Measurements from ENCODE around the gene RBM42.

The RBM42 gene

DNA sequence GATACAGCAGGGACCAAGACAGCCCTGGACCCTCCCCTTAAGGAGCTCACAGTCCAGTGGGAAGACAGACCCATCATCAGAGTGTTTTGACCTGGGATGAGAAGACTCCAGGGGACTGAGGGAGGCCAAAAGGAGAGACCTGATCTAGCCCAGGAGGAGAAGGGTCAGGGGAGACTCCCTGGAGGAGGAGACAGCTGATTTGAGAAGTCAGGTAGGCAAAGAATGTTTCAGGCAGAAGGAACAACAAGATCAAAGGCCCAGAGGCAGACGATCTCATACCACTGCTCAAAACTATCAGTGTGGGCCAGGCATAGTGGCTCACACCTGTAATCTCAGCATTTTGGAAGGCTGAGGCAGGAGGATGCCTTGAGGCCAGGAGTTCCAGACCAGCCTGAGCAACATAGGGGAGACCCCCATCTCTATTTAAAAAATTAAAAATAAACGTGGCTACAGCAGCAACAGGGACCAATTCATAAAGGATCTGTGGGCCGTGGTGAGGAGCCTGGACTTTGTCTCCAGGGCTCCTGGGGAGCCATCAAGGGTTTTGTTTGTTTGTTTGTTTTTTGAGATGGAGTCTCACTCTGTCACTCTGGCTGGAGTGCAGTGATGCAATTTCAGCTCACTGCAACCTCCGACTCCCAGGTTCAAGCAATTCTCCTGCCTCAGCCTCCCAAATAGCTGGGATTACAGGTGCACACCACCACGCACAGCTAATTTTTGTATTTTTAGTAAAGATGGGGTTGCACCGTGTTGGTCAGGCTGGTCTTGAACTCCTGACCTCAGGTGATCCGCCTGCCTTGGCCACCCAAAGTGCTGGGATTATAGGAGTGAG is 17.1 kb downstream of the RBM42 start:
- in situ Hi-C loops (cut with HindIII; ENCODE audit: low sequenced_read_pairs): no loop called here

DNA sequence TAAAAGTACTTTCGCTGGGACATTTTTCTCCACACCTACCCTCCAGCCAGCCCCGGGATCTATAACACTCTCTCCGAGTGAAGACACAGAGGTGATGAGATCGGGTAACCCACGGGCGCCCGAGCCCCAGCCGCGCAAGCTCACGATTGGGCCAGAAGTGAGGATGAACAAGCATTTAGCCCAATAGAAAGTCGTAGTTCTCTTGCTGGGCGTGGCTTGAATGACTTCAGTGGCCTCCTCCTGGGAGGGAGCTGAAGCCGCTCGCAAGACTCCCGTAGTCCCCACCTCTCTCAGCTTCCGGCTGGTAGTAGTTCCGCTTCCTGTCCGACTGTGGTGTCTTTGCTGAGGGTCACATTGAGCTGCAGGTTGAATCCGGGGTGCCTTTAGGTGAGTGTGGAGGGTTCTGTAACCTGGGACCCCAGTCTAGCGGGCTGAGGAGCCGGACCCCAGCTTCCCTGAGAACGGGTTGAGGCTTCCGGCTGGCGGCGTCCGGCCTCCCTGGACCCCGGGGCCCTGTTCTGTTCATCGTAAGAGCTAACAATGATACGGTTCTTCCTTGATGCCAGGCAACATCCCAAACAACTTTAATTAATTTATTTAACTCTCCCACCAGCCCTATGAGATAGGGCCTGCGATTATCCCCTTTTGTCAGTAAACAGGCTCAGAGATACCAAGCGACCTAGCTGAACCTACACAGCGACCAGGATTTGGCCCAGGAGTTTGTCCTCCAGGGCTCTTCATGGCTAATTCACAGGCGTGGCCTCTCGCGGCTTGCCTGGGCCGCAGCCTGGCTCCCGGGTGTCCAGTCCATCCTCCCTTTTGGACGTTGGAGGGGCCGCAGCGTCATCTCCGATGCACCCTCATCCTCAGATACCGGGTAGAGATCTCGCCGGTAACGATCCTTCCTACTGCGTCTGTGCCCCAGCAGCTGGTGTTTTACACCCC is 19.5 kb downstream of the RBM42 start, which contains the start of gene COX6B1:
Gene COX6B1 (plus strand): TSS at position 307 of the 945 bp plus-strand sequence. CDS start 2,921 bp downstream, outside the sequence.
- in situ Hi-C loops (cut with HindIII; ENCODE audit: low sequenced_read_pairs): no loop called here

- in situ Hi-C loops (cut with HindIII; ENCODE audit: low sequenced_read_pairs): no loop called here
Observed at GRCh38 chr19:35650581-35650980, 21.7 kb downstream of the RBM42 start.

- in situ Hi-C loops (cut with HindIII; ENCODE audit: low sequenced_read_pairs): loop anchor here (5.0 kb wide), 1 partner anchor 42 kb away; no protein-coding TSS in a partner anchor
Observed at GRCh38 chr19:35654828-35655227, 26.0 kb downstream of the RBM42 start.

DNA sequence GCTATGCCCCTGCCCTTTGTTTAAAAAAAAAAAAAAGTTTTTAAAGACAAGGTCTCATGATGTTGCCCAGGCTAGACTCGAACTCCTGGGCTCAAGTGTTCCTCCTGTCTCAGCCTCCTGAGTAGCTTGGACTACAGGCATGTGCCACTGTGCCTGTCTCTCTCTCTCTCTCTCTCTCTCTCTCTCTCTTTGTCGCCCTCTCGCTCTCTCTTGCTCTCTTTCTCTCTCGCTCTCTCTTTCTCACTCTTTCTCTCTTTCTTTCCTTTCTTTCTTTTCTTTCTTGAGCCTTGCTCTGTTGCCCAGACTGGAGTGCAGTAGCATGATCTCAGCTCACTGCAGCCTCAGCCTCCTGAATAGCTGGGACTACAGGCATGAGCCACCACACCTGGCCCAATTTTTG is 26.8 kb downstream of the RBM42 start:
- in situ Hi-C loops (cut with HindIII; ENCODE audit: low sequenced_read_pairs): loop anchor here (5.0 kb wide), 1 partner anchor 42 kb away; no protein-coding TSS in a partner anchor

- in situ Hi-C loops (cut with HindIII; ENCODE audit: low sequenced_read_pairs): loop anchor here (5.0 kb wide), 1 partner anchor 41 kb away; no protein-coding TSS in a partner anchor
Observed at GRCh38 chr19:35656700-35657099, 27.9 kb downstream of the RBM42 start.

GRCh38 chr19:35657904-35658700 is 29.3 kb downstream of the RBM42 start:
- in situ Hi-C loops (cut with HindIII; ENCODE audit: low sequenced_read_pairs): loop anchor here (5.0 kb wide), 1 partner anchor 39 kb away; no protein-coding TSS in a partner anchor

GRCh38 chr19:35661995-35662340 is 33.1 kb downstream of the RBM42 start:
- in situ Hi-C loops (cut with HindIII; ENCODE audit: low sequenced_read_pairs): no loop called here

- in situ Hi-C loops (cut with HindIII; ENCODE audit: low sequenced_read_pairs): no loop called here
Observed at GRCh38 chr19:35663981-35664380, 35.1 kb downstream of the RBM42 start.

GRCh38 chr19:35665157-35665556 is 36.3 kb downstream of the RBM42 start:
- in situ Hi-C loops (cut with HindIII; ENCODE audit: low sequenced_read_pairs): no loop called here

DNA sequence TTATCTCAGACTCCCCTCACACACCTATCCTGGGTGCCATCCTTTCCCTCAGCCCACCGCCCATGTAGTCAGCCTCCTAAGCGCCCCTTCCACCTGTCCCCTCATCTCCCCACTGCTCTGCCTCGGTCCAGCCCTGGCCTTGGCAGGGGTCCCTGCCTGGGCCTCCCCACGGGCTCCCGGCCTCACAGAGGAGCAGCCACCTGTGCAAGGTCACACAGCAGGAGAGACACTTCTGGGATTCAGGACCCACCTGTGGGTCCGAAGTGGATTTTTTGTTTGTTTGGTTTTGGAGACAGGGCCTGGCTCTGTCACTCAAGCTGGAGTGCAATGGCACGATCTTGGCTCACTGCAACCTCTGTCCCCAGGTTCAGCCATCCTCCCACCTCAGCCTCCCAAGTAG is 36.8 kb downstream of the RBM42 start:
- in situ Hi-C loops (cut with HindIII; ENCODE audit: low sequenced_read_pairs): no loop called here

- in situ Hi-C loops (cut with HindIII; ENCODE audit: low sequenced_read_pairs): no loop called here
Observed at GRCh38 chr19:35666251-35666913, 37.5 kb downstream of the RBM42 start, which contains the start of gene UPK1A. Gene UPK1A, plus strand, starts transcription at chr19:35666517. Its CDS starts 296 bp downstream, at chr19:35666813.

DNA sequence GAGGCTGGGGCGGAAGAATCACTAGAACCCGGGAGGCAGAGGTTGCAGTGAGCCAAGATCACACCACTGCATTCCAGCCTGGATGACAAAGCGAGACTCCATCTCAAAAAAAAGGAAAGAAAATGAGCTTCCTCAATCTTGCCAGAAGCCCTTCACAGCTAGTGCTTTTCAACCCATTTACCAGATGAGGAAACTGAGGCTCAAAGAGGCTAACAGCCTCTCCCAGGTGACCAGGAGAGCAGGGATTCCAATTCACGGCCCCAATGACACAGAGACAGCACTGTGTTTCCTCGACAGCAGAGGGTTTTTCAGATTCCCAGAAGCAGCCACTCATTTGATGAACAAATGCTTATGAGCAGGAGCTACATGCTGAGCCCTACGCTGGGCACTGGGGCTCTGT is 40.7 kb downstream of the RBM42 start:
- in situ Hi-C loops (cut with HindIII; ENCODE audit: low sequenced_read_pairs): no loop called here

GRCh38 chr19:35669974-35670373 is 41.1 kb downstream of the RBM42 start:
- in situ Hi-C loops (cut with HindIII; ENCODE audit: low sequenced_read_pairs): no loop called here

- in situ Hi-C loops (cut with HindIII; ENCODE audit: low sequenced_read_pairs): no loop called here
Observed at GRCh38 chr19:35670686-35671085, 41.9 kb downstream of the RBM42 start.

- in situ Hi-C loops (cut with HindIII; ENCODE audit: low sequenced_read_pairs): no loop called here
Observed at GRCh38 chr19:35671818-35672217, 43.0 kb downstream of the RBM42 start.

- in situ Hi-C loops (cut with HindIII; ENCODE audit: low sequenced_read_pairs): no loop called here
Observed at GRCh38 chr19:35673121-35673804, 44.4 kb downstream of the RBM42 start.

DNA sequence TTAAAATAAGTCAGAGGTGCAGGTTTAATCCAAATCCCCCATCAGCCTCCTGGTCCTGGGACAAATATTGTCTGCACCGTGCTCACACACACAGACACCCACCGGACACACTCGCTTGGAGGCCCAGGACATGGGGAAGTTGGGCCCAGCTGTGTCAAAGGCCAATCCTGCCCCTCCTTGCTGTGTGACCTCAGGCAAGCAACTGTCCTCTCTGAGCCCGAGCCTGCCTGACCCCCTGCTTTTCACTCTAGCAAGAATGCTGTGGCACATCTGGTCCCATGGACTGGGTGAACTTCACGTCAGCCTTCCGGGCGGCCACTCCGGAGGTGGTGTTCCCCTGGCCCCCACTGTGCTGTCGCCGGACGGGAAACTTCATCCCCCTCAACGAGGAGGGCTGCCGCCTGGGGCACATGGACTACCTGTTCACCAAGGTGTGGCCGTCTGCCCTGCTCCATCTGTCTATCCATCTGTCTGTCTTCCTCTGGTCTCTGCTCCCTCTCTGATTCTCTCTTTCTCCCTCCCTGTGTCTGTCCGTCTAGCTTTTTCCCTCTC is 46.8 kb downstream of the RBM42 start:
- in situ Hi-C loops (cut with HindIII; ENCODE audit: low sequenced_read_pairs): no loop called here
